GM21381 (cell line): Measurements from ENCODE around the gene NEDD4L.
"Not testable (repeated sequence)": the region's sequence is repeated elsewhere in the genome, so short reads cannot be mapped to it uniquely, and the experiment has no call there.

ENCODE experiments used
- ATAC-seq: cut with Tn5 transposase; IDR thresholded peaks from one replicate; pipeline ENCODE4 v1.9.1; 2021; ENCODE audit warnings: mild to moderate bottlenecking, moderate library complexity; ENCODE audit not compliant: unreplicated experiment

The NEDD4L gene

DNA sequence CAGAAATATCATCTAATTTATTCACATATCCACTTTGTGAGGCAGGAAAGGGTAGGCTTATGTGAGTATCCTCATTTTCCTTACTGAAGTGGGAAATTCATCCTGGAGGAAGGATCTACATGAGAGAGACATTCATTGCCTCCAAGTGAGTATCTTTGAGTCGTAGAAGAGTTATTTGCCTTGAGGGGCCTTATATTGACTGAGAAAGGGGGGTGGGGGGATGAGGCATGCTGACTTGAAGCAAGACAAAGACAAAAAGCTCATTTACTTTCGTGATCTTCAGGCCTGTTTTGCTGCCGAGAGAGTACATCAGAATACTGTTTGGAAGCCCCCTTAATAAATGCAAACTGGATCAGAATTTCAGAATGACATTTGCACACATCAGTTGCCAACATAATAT lies 17.6 kb upstream of the NEDD4L start:
- no peak for ATAC-seq

DNA sequence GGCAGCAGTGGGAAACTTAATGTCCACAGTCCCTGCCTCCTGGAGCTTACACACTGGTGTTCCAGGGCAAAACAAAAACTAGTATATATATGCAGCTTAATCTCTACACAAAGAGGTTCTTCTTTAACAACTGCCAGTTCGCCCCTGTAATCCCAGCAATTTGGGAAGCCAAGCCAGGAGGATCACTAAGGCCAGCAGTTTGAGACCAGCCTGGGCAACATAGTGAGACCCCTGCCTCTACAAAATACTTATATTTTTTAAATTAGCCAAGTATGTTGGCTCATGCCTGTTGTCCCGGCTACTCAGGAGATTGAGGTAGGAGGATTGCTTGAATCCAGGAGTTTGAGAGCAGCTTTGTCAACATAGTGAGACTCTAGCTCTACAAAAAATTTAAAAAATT lies 17.2 kb upstream of the NEDD4L start:
- ATAC-seq: no peak

DNA sequence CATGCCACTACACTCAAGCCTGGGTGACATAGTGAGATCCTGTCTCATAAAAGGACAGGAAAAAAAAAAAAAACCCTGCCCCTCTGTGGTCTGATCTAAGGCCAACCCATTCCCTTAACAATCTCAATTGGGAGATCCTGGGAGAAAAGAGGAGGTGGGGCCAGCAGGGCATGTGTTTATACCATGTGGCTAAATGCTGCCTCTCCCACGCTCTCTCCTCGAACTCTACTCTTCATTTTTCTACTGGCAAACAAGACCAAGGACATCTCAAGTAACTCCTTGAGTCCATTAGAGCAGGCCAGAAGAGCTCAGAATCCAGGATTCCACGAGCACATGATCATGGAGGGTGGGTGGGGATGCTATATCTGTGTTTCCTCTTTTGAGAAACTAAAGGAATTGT lies 16.7 kb upstream of the NEDD4L start:
- ATAC-seq: no peak

DNA sequence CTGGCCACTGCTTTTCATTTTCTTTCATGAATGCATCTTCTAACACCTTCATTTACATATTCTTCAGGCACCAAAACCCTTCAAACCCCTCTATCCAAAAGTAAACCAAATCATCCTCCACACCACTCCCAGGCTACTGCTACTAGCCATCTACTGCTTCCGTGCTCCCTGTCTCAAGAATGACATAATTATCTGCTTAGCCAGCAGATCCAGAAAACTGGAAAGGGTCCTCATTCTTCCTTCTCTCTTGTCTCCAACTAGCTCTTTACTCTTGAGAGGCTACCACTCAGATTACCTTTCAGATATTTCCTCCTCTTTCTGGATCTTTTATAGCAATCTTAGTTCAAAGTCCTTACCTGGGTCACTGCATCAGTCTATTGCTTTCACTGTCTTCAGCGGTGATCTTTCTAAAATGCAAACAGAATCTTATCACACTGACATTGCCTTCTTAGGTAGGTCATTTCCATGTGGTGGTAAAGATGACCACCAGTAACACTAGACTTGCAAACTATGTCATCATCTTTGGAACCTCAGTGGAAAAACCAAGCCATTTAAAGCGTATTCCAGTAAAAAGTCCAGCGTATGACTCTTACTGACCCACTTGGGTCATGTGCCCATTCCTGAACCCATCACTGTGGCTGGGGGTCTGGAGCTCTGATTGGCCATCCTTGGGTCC lies 15.8 kb upstream of the NEDD4L start:
- ATAC-seq: no peak

DNA sequence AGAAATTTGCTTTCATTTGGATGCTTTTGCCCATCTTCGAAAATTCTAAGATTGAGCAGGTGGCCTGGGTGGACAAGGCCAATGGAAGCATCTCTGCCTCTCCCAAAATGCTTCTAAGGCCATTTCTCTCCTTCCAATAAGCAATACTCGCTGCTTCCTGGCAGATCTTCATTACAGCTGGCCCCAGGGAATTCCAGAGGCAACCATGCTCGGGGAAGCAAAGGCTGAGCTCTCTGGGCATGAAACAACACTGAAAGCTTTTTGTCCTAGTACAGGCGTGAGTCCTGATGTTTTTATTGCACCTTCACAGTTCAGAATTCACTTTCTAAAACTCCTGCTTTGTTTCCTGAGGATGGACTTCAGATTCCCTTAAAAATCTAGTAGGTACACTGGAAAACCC lies 11.8 kb upstream of the NEDD4L start:
- ATAC-seq: no peak

DNA sequence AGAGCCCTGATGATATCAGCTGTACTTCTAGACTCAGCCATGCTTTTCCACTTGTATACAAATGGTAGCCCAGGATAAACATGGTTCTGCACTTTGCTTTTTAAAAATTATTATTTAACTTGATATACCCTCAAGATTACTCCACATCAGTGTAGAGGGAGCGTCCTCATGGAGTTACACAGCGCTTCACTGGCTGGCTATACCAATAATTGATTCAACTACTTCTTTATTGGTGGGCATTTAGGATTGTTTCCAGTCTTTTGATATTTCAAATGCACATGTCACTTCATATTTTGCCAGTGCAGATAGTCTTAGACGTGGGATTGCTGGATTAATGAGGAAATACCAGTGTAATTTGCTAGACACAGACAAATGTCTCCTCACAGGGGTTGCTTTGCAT lies 10.8 kb upstream of the NEDD4L start:
- no peak for ATAC-seq

DNA sequence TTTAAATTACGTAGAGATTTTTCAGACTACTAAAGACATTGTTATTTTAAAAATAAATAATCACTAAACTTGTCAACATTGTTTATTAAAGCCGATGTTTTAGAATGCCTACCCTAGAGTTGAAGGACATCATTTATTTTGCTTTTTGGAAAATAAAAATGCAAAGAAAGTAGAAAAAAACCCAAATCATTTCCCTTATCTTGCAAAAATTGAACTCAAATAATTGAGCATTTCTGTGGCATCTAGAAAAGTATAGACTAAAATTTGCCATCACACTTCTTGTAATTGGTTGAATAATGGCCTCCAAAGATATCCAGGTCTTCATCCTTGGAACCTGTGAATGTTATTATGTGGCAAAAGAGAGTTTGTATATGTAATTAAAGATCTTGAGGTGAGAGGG lies 9.7 kb upstream of the NEDD4L start:
- no peak for ATAC-seq

DNA sequence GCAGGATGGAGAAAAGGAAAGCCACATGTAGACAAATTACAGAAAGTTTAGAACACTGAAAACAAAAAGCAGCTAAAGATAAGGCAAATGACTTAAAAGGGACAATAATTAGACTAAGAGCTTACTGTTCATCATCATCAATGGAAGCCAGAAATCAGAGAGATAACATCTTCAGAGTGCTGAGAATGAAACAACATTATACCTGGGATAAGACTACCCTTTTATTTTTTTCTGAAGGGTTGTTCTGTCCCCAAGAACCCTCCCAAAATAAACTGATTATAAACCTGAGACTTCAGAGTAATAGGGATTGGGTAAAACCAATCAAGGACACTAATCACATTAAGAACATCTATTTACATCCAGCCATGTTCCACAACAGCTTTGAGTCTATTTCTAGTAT lies 6.9 kb upstream of the NEDD4L start:
- no peak for ATAC-seq

DNA sequence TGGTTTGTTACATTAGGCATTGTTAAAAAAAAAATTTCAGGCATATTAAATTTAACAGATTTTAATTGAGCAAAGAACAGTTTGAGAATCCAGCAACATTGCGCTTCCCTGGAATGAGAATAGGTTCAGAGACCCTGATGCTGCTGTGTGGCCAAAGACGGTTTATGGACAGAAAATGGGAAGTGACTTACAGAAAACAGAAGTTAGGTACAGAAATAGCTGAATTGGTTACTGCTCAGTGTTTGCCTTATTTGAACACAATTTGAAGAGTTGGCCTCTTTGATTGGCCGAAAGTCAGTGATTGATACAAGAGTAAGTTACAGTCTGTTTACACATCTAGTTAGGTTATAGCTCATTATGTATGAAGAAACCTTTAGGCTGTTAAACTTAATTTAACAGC lies 6.0 kb upstream of the NEDD4L start:
- no peak for ATAC-seq

DNA sequence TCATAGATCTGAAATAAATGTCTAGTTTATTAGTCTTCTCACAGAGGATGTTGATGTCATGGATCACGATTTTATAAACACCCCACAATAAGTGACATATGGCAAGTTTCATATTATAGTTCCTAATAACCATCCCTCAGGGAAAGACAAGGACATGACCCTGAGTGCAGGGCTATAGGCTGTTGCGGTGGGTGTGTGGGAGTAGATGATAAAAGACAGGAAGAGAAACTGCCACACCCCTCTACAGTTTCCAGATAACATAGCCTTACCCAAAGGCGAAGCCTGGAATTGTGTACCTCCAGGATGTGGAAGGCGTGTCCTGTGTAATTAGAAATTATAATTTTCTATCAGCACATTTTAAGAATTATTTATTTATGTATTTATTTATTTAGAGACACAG lies 2.4 kb upstream of the NEDD4L start:
- ATAC-seq: no peak

DNA sequence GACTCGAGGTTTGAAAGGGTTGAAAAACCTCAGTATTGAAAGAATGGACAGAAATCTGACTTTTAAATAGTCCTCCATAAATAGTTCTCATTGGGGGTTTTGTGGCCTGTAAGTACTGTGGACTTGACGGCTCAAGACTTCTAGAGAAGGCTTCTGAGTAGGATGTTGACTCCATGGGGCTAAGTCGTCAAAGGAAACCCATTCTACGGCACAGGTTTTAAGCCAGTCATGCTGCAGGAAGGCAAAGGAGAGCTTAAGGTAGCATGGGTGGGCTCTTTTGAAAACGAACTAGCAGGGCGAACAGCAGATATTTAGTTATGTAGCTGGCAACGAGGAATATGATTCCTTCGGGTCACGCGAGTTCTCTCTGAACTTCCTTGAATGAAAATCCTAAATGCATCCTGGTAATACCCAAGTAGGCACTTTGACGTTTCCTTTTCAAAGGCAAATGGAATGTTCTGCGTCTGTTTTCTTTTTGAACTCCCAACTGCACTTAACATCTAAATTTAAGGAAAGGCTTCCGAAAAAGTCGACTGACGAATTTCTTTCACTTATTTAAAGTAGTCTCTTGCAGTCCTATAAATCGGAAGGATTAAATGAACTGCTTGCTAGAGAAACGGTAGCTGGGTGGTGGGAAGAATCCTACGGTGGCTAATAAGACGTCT lies 1.1 kb upstream of the NEDD4L start:
- ATAC-seq: no peak

DNA sequence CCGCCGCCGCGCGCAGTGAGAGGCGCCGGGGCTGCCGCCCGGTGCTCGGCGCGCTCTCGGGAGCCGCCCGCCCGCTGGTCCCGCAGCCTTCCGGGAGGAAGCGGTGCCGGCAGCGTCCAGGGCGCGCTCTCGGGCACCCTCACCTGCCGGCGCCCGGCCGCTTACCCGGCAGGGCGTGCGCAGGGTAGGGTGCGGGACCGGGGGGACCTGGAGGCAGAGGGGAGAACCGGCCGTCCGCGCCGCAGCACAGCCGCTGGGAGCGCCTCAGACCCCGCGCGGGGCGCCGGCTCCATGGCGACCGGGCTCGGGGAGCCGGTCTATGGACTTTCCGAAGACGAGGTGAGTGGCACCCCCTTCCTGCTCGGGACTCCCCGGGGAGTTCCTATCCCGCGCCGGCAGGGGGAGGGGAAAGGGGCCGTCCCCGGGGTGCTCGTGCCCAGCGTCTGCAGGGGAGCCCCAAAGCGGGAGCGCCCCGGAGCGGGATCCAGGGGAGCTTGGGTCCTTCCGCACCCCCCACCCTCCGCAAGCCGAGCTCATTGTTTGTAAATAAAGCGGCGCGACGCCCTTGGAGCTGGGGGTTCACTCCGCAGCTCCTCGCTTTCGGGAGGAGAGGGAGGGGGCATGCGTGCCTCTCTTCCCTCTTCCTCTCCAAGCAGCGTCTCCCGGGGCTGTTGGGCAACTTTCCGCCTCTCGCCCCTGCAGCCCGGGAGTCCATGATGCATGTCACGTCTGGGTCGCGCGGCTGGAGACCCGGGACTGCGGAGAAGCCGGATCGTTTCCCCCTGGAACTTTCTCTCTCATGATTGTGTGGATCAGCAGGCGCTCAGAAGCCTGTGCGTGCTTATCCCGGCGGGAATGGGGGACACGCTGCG lies 580 bp downstream of the NEDD4L start:
- peak; percentile 37 for ATAC-seq

DNA sequence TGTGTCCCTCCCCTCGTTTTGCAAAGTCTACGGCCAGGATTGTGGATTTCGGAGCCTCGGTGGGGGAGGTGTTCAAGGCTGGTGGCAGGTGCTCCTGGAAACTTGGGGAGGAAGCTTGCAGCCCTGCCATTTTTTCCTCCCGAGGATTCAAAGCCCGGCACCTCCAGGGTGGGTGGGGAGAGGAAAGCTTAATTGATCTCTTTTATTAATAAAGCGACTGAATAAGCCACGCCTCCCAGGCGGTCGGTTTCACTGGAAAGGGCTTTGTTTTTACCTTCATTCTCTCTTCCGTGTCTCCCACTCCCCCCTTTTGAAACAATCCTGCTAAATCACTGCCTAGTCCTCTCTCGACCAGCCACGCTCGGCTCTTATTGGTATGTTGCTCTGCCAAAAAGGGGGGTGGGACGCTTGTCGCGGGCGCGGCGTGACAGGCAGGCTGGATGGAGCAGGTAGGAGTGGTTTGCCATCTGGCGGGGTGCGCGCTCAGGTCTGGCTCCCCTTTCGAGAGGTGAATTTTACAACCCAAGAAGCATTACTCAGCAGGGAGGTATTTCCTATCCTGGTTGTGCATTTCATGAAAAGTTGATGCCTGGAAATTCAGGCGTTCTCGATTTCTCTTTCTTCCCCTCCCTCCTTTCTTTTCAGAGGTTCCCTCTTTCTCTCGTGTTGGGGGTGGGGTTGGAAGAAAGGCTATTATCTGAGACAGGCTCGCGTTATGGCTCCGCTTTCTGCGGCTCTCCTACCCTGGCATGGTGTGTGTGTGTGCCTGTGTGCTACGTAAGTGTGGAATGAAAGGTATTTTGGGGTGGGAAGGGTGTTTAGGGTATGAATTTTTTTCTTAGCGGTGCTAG lies 1.4 kb downstream of the NEDD4L start:
- ATAC-seq: no peak

DNA sequence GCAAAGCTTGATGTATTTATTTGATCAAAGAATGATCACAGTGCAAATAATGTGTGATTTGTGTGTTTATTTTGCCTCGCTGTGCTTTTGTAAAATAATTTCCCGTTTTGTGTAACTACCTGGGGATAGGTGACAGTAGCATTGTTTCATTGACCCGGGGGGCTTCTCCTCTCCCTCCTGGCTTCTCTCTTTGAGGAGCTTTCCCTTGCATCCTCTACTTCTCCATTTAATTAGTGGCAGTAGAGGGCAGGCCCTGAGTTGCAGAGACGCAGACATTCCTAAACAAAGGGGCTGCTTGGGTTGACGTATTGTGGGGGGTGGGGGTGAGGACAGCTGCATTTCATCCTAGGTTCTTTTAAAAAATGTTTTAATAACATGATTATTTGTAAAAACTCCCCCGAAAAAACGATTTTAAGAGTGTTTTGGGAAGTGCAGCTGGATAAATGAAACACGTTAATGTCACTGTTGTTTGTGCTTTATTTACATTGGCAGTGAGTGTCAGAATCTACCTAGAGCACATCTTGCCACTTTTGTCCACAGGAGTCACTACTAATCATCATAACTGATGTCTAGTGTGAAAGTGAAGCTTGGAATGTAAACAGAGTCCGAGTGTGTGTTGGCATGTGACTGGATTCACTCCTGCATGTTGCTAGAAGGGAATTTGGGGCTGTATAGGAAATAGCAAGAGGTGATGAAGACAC lies 2.2 kb downstream of the NEDD4L start:
- no peak for ATAC-seq

DNA sequence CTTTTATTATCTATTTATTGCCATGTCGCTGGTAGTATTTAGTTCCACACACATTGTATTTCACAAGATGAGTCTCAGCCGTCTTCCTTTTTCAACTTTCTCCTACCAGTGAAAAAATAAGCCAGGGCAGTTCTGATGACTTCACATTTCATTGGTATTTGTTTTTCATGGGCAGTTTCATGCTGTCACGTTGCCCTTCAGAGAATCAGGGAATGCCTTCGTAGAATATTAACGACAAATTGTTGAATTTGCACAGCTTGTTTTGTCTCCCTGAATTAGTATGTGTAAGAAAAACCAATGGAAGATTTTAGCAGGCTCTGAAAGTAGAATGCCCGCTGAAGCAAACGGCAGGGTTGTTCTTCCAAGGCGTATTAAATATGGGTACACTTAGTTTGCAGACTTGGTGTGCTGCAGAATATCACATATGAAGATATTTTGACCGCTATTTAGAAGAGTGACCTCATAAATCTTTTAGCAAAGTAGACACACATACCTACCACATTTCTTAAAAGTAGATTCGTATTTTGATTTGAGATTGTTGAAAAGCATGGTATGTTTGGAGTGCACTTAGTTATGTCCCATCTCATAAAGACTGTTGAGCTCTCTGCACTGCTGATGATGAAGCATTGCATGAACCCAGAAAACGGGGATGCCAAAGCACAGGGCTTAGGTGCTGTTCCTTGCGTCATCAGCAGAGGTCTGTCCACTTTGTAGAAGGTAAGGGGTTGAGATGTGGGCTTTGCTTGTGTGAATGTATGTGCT lies 2.9 kb downstream of the NEDD4L start:
- no peak for ATAC-seq

DNA sequence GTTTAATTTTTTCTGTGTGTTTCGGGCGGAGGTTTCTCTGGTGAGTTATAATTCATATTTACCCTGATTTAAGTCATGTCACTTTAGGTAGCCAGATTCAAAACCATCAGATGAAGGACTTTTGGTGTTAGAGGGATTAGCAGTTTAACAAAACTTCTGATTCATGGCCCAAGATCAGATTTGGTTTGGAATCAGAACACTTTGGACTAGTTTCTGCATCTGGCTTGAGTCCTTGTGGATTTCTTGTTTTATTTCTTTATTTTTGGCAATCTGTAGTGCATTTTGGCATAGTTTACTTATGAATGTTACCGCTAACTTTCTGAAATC lies 3.5 kb downstream of the NEDD4L start:
- ATAC-seq: no peak

DNA sequence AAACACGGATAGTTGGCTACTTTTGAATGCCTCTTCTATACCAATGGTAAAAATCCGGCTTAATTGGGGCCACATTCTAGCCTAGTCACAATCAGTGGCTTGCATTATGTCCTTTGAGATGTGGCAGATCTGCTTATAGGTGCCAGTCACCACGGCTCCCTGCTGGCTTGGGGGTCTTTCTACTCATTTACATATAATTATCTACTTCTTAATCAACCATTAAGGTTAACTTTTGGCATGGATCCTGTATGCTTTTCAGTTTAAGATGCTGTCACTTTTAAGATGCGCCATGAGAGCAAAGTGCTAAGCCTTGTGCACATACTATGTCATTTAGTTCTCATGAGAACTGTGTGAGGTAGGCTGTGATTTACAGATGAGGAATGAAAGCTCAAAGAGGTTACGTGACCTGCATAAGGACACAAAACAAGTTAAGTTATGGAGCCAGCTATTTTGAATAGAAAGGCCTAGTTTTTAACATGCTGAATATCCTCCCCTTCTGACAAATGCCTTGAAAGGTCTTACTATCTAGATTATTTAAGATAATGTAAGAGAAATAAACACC lies 4.1 kb downstream of the NEDD4L start:
- ATAC-seq: no peak

DNA sequence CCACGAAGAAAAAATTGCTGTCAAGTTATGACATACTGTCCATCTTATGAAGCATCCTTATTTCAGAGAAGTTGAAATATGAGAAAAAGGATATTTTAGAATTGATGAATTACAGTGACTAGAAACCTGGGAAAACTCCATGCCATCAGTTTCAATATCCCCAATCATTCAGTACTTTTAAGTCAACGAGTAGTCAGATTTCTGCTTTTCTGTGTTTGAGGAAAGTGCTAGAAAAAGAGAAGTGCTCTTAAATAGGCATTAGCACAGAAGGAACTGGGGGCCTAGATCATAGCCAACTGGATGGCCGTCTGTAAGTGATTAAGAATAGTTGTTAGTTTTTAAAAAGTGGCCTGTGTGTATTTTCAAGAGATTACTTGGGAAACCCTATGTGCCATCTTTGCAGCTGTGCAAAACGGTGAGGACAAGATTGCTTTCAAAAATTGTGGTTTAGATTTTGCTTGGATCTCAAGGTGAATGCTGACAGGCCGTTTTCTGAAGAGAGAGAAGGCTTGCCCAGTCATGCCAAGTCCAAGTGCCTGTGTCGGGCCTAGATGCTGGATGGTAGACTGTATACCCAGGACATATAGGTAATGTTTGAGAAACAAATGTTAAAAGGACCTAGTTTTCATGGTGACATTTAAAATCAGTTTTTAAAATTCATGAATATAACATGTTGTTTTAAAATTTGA lies 5.1 kb downstream of the NEDD4L start:
- no peak for ATAC-seq

DNA sequence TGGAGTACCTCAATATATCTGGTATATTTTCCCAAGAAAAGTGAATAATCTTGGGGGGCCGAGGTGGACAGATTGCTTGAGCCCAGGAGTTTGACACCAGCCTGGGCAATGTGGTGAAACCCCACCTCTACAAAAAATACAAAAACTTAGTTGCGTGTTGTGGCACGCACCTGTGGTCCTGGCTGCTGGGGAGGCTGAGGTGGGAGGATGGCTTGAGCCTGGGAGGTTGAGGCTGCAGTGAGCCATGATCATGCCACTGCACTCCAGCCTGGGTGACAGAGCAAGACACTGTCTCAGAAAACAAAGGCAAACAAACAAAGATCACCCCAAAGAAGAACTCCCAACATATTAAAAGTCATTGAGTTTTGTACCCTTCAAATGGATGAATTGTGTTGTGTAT lies 6.9 kb downstream of the NEDD4L start:
- ATAC-seq: not testable (repeated sequence)
